ENCODE results near the gene TBC1D14. TPM values are rescaled to one million over a fixed set of nuclear protein-coding genes. Genes with fewer than 3 reads are reported as not detected.
A peak's percentile ranks its signal among the peaks of the same experiment; 100 is the strongest.

TBC1D14 gene
- total RNA-seq, 1 experiment from 2014 or later = 54.0 TPM

- Histone ChIP-seq H3K4me3 (ENCODE audit: low read depth, low read length) (no peak overlapping the region), H3K36me3 (ENCODE audit: control insufficient read depth, insufficient read depth, low read length) (no peaks in the 10 kb centered on the region; the same call in none of the 2 replicates), H3K9me3 (no peaks in the 10 kb centered on the region), H3K4me1 (no peaks in the 10 kb centered on the region; the same call in 1 of the 2 replicates), H3K27me3 (replicated peaks; ENCODE audit: control insufficient read depth, insufficient read depth, low read length) (no peaks in the 10 kb centered on the region)
- Mint-ChIP-seq H3K27me3 (ENCODE audit: insufficient read depth, unreplicated experiment) (no peaks in the 10 kb centered on the region), H3K36me3 (ENCODE audit: insufficient read depth, unreplicated experiment) (peaks cover 20% of the 10 kb centered on the region), H3K9me3 (ENCODE audit: unreplicated experiment) (no peaks in the 10 kb centered on the region), H3K27ac (ENCODE audit: unreplicated experiment) (peak overlapping the region; percentile 65), H3K4me1 (ENCODE audit: low read depth, unreplicated experiment) (peaks cover 15% of the 10 kb centered on the region), H3K4me3 (ENCODE audit: unreplicated experiment) (no peak overlapping the region)
- ChIA-PET CTCF (interaction anchor here (0.7 to 0.8 kb wide), 2 partner anchors 33 to 53 kb away, joined by 3 to 7 read pairs; partner anchors contain the start of gene TBC1D14), POLR2A (no interaction called here)
- no TSS peak for BruUV-seq (replicated peaks)
- DNase-seq = no peak
- intact Hi-C loops (cut with micrococcal nuclease; ENCODE audit: unreplicated experiment) = no loop called here
- no peak for TF ChIP-seq CTCF (IDR thresholded peaks at IDR 0.05; ENCODE audit: insufficient read depth in 1 of 2, low read depth in 1 of 2, low read length in 1 of 2, severe bottlenecking in 1 of 2, unreplicated experiment in 1 of 2)
Measured at GRCh38 chr4:6962211-6963041, 52.8 kb downstream of the TBC1D14 start.

- ChIA-PET POLR2A (interaction anchor here (0.5 kb wide), 1 partner anchor 80 kb away, joined by 3 read pairs; a partner anchor contains a TSS), CTCF (interaction anchor here (0.7 kb wide), 1 partner anchor 54 kb away, joined by 7 read pairs; the partner anchor contains the start of gene TBC1D14)
- no TSS peak for BruUV-seq (replicated peaks)
- no peak for DNase-seq
- Histone ChIP-seq H3K36me3 (ENCODE audit: control insufficient read depth, insufficient read depth, low read length) (no peaks in the 10 kb centered on the region; the same call in none of the 2 replicates), H3K9me3 (no peaks in the 10 kb centered on the region), H3K4me1 (no peaks in the 10 kb centered on the region), H3K27me3 (replicated peaks; ENCODE audit: control insufficient read depth, insufficient read depth, low read length) (no peaks in the 10 kb centered on the region), H3K4me3 (ENCODE audit: low read depth, low read length) (no peak overlapping the region)
- no peaks in the 10 kb centered on the region for H3K9me3 Mint-ChIP-seq (ENCODE audit: unreplicated experiment)
- H3K27ac Mint-ChIP-seq (ENCODE audit: unreplicated experiment) = peak overlapping the region; percentile 65
- intact Hi-C loops (cut with micrococcal nuclease; ENCODE audit: unreplicated experiment) = no loop called here
- no peak for TF ChIP-seq CTCF (IDR thresholded peaks at IDR 0.05; ENCODE audit: insufficient read depth in 1 of 2, low read depth in 1 of 2, low read length in 1 of 2, severe bottlenecking in 1 of 2, unreplicated experiment in 1 of 2)
- no peaks in the 10 kb centered on the region for H3K27me3 Mint-ChIP-seq (ENCODE audit: insufficient read depth, unreplicated experiment)
- peaks cover 25% of the 10 kb centered on the region for H3K36me3 Mint-ChIP-seq (ENCODE audit: insufficient read depth, unreplicated experiment)
- H3K4me1 Mint-ChIP-seq (ENCODE audit: low read depth, unreplicated experiment) = peaks cover 13% of the 10 kb centered on the region
- H3K4me3 Mint-ChIP-seq (ENCODE audit: unreplicated experiment) = no peak overlapping the region
Measured at GRCh38 chr4:6963139-6963611, 53.5 kb downstream of the TBC1D14 start.

- peaks cover 28% of the 10 kb centered on the region for H3K36me3 Mint-ChIP-seq (ENCODE audit: insufficient read depth, unreplicated experiment)
- TF ChIP-seq CTCF (IDR thresholded peaks at IDR 0.05; ENCODE audit: insufficient read depth in 1 of 2, low read depth in 1 of 2, low read length in 1 of 2, severe bottlenecking in 1 of 2, unreplicated experiment in 1 of 2) = no peak
- Histone ChIP-seq H3K27me3 (replicated peaks; ENCODE audit: control insufficient read depth, insufficient read depth, low read length) (no peaks in the 10 kb centered on the region), H3K36me3 (ENCODE audit: control insufficient read depth, insufficient read depth, low read length) (no peaks in the 10 kb centered on the region; the same call in none of the 2 replicates), H3K4me1 (no peaks in the 10 kb centered on the region), H3K4me3 (ENCODE audit: low read depth, low read length) (no peak overlapping the region), H3K9me3 (no peaks in the 10 kb centered on the region)
- no TSS peak for BruUV-seq (replicated peaks)
- H3K27me3 Mint-ChIP-seq (ENCODE audit: insufficient read depth, unreplicated experiment) = no peaks in the 10 kb centered on the region
- intact Hi-C loops (cut with micrococcal nuclease; ENCODE audit: unreplicated experiment) = no loop called here
- POLR2A ChIA-PET = no interaction called here
- peaks cover 13% of the 10 kb centered on the region for H3K4me1 Mint-ChIP-seq (ENCODE audit: low read depth, unreplicated experiment)
- no peak overlapping the region for H3K4me3 Mint-ChIP-seq (ENCODE audit: unreplicated experiment)
- H3K9me3 Mint-ChIP-seq (ENCODE audit: unreplicated experiment) = no peaks in the 10 kb centered on the region
- CTCF ChIA-PET = no interaction called here
- no peak for DNase-seq
- H3K27ac Mint-ChIP-seq (ENCODE audit: unreplicated experiment) = no peak overlapping the region
Measured at GRCh38 chr4:6964858-6965257, 55.2 kb downstream of the TBC1D14 start.
